Measurements from ENCODE around the gene COL7A1.

GRCh38 chr3:48601622-48601994 lies 6.5 kb upstream of the COL7A1 start:
- TF ChIP-seq POLR2AphosphoS5 (IDR thresholded peaks at IDR 0.05; ENCODE audit: borderline replicate concordance, low read depth, low read length) (no peak), EZH2 (IDR thresholded peaks at IDR 0.05) (no peak)

Data from SK-N-MC (cell line).